Left lobe of liver (tissue), 2 donors: ENCODE results near the gene HEXD. TPM values are rescaled to one million over a fixed set of nuclear protein-coding genes. Genes with fewer than 3 reads are reported as not detected.
"Not testable (repeated sequence)": the region's sequence is repeated elsewhere in the genome, so short reads cannot be mapped to it uniquely, and the experiment has no call there.

Source experiments
- ATAC-seq: fragments of 200-7000 bp; cut with Tn5 transposase; one replicate; pipeline ENCODE4 v1.9.1; 2020; ENCODE audit warnings: mild to moderate bottlenecking, moderate library complexity
- DNase-seq: peaks from one replicate; pipeline ENCODE4 v3.0.0-alpha.2; 2020; ENCODE audit warnings: low spot score
- total RNA-seq: library from RNA; stranded (reverse); gene quantifications from one replicate; pipeline ENCODE4 v1.2.1, GENCODE V29; 2021
- donor health status: DM: no; HTN: no; CAD: no; lungs with moderate emphysema.
- donor health status: DM: no; HTN: yes; CAD: no.

Gene HEXD
- total RNA-seq, 1 donor from 2014 or later = 44.3 TPM

DNA sequence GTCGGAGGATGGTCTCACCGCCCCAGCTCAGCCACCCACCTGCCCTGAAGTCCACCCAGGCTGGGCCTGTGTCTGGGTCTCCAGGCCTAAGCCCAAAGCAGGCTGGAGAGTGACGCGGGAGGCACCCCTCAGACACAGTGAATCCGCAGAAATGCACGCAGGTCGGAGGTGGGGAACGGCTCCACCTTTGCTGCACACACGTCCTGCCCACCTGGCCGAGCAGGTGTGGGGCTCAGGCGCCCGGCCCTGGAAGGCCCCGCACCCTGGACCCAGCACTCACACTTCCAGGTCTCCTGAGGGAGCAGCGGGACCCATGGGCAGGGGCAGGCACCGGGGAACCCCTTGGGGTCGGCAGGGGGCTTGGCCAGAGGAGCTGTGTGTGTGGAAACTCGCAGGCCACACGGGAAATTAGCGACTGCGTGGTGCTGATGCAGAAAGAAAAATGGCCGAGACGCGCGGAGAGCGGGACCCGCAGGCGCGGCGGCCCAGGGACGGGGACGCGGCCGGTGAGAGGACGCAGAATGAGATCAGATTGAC lies 21.8 kb downstream of the HEXD start:
- no peak for ATAC-seq
- no peak for DNase-seq

DNA sequence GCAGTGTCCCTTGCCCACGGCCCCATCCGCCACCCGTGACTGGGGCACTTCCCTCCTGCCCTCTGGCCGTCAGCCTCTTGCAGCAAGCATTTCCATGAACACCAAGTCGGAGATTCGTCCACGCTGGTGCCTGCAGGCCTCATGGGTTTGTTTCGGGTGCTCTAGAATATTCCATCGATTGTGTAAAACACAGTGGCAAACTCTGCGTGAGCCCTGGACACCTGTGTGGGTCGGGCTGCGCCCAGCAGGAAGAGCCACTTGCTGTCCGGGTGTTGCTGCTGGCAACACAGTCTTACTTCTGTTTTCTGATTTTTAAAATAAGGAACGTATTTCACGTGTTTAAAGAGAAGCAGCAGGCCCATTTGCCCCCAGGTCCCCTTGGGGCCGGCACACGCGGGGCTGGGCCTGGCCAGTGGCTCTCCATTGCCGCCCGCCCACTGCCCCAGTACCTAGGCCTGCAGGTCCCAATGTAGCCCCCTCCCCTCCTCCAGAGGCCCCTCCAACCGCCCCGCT lies 22.4 kb downstream of the HEXD start:
- DNase-seq (no peak), ATAC-seq (no peak)

DNA sequence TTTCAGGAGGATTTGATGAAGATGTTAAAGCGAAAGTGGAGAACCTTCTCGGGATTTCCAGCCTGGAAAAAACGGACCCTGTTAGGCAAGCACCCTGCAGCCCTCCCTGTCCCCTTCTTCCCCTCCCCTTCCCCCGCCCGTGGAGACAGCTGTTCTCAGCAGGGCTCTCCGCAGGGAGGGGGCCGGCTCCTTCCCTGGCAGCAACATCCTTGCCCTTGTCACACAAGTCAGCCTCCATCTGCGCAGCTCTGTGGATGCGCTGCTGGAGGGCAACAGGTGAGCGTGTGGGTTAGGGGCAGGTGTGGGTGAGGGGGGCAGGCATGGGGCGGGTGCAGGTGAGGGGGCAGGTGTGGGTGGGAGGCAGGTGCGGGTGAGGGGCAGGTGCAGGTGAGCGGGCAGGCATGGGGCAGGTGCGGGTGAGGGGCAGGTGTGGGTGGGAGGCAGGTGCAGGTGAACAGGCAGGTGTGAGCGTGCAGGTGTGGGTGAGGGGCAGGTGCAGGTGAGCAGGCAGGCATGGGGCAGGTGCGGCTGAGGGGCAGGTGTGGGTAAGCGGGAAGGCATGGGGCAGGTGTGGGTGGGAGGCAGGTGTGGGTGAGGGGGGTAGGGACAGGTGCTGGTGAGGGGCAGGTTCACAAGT lies 23.0 kb downstream of the HEXD start:
- ATAC-seq (no peak), DNase-seq (no peak)

DNA sequence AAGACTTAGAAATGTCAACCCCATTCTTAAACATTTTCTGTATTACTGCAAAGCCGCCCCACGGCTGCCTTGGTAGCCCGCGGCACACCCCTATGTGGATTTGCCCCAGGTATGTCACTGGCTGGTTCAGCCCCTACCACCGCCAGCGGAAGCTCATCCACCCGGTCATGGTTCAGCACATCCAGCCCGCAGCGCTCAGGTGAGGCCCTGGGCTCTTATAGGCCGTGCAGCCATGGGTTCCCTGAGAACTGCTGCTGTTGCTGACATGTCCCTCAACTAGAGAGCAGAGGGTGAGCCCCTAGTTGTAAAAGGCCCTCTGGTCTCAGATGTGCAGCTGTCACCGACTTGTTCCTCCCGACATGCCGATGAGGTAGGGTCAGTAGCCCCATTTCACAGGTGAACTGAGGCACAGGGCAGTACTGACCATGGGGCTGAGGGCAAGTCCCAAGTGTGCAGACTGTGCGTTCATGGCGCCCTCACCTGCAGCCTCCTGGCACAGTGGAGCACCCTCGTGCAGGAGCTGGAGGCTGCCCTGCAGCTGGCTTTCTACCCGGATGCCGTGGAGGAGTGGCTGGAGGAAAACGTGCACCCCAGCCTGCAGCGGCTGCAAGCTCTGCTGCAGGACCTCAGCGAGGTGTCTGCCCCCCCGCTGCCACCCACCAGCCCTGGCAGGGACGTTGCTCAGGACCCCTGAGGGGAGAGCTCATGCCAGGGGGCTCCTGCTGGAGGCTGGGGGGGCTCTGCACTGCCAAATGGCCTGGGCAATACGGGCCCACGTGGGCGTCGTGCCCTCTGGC lies 23.7 kb downstream of the HEXD start:
- no peak for DNase-seq
- ATAC-seq = no peak

DNA sequence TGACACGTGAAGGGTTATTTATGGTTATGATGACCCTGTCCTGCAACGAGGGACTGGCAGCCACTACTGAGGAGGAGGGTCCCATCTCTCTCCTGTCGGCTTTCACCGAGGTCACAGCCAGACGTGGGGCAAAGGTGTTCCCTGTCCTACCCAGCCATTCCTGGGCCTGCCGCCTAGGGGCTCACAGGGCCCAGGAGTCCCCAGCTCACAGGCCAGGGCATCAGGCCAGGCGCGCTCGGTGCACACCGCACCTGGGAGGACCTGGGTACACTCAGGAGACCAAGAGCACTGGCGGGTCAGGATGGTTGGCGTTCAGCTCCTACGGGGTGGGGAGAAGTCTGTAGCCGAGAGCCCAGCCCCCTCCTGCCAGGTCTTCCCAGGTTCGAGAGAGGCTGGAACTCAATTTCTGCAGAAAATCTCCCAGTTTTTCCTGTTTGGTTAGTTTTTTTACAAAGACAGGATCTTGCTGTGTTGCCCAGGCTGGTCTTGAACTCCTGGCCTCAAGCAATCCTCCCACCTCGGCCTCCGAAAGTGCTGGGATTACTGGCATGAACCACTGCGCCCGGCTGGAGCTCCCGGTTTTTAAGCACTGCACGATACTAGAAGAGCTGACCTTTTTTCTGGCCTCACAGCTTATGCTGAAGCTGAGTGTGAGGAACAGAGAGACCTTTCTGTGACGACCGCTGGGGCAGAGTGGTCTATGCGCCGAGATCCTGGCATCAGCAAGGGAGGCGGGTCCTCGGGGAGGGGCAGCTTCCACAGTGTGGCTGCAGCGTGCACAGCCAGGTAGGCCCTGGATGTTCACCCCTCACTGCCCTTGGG lies 24.7 kb downstream of the HEXD start:
- DNase-seq = no peak
- no peak for ATAC-seq

DNA sequence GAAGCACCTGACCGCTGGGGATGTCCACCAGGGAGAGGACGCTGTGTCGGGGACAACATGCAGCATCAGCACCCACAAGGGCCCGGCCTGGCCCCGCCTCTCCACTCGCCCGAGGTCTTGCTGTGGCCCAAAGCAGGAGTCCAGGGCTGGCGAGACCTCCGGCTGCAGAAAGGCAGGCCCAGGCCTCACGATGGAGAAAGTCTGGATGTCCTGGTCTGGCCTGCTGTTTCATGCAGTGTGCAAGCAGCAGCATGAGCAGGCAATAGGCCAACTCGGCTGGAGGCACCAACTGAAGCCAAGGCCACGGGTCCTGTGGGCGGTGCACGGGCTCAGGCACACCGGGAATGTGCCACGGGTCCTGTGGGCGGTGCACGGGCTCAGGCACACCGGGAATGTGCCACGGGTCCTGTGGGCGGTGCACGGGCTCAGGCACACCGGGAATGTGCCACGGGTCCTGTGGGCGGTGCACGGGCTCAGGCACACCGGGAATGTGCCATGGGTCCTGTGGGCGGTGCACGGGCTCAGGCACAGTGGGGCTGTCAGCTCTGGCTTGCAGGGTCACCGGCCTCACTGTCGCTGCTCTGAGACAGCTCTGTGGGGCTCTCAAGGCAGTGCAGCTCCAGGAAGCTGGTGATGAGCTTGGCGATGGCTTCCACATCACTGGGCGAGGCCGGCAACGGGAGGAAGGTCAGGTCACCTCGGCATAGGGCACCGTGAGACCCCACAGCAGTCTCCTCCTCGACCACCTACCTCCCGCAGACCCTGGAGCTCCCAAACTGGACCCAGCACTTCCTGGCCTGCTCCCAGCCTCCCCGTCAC lies 25.5 kb downstream of the HEXD start:
- ATAC-seq (peak; percentile 62), DNase-seq (peak; percentile 95)

DNA sequence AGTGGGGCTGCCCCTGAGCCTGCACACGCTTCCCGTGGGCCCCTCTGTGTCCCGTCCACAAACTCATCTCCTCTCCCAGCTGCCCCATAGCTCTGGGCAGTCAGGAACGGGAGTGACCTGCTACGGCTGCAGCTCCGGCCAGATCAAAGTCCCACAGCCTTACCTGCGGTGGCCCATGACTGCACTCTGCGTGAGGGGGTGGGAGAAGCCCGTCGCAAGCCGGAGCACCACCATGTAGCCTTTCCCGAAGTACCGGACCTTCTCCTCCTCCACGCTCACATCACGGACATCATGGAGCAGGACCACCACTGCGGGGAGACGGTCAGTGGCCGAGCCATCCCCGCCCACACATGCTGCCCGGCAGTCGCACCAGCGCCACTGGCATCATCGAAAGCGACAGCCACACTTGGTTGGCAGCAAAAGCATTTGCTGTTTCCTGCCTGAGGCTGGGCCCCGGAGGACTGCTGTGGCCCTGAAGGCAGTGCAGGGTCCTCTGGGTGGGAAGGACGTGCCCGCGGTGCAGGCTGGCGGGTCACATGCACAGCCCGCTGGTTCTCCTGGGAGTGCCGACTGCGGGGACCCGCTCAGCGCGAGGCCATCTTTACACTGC lies 26.2 kb downstream of the HEXD start:
- peak; percentile 71 for ATAC-seq
- peak; percentile 69 for DNase-seq

DNA sequence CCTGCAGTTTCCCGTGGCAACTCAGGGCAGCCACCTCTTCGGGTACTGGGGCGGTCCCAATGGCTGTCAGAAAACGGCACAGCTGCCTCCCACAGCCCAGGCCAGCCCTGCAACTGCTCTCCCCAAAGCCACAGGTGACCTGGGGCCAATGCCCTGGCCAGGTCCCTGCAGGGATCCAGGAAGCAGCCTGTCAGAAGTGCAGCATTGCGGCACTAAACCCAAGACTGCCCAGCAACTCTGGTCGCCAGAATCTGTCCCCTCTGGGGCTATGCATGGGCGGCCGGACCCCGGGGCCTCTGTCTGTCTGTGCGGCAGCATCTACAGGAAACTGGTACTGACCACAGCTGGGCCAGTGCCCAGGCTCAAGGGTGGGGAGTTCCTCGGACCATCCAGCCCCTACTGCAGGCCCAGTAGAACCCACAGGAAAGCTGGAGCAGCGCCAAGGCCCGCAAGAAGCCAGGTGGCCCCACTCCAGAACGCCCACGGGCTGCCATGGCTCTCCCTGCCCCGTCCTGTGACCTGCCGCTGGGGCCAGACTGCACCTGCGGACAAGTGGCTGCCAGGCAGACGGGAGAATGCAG lies 26.9 kb downstream of the HEXD start:
- DNase-seq (peak; percentile 76), ATAC-seq (peak; percentile 66)

DNA sequence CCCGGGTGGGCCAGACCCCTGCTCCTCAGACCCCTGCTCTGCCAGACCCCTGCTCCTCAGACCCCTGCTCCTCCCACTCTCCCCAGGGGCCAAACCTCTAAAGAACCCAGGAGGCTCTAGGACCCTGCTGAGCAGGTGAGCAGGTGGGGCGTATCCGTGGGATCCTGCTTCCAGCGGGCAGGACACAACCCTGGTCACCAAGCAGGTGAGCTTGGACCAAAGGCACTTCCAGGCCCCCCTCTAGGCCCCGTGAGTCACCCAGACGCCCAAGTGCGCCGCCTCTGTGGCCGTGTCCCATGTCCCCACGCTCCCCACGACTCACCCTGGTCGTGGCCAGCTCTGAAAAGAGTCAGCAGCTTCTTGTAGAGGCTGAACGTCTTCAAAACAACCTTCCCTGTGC lies 27.4 kb downstream of the HEXD start:
- ATAC-seq = no peak
- no peak for DNase-seq

DNA sequence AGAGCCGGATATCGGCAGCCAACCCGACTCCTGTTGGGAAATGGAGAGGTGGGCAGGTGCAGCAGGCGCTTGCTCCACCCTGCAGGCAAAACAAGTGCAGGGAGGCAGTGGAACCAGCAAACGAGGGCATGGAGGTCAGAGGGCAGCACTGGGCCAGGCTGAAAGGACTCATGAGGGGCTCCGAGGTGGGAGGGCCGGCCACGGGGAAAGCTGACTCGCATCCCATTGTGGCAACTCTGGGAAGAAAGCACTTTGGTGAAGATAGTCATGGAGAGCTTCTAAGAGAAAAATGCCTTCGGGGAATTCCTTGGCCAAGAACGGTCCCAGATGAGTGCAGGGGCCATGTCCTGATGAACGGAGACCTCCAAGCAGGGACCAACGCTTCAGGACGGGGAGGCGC lies 28.0 kb downstream of the HEXD start:
- ATAC-seq (no peak), DNase-seq (no peak)

DNA sequence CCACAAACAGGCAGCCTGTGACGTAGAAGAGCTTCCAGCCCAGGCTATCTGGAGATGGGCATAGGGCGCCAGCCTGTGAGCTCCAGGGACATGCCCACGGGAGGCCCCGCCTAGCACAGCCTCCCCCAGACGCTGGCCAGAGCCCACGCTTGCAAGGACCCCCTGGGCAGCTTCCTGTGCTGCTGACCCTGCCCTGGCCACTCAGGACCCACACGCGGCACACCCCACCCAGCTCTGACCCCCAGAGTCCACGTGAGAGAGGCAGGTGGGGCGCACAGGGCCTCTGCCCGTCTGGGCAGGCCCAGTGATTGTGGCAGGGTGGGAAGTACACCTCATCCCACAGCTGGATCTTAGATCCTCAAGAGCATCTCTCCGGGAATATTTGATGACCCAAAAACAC lies 28.5 kb downstream of the HEXD start:
- ATAC-seq = no peak
- no peak for DNase-seq

DNA sequence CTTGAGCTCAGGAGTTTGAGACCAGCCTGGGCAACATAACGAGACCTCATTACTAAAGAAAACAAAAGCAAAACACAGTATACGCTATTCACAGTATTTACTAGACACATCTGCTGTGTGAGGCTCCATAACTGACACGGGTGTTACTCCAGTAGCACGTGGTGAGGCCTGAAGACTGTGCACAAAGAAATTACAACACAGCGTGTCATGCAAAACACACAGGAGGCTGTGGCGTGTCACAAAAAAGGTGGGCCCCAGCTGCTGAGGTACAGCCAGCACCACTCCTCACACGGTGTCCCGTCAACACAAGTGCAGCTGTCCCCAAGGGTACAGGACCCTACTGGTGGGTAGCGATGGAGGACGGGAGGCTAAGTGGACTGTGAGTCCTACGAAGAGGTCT lies 29.7 kb downstream of the HEXD start:
- no peak for ATAC-seq
- DNase-seq = no peak

DNA sequence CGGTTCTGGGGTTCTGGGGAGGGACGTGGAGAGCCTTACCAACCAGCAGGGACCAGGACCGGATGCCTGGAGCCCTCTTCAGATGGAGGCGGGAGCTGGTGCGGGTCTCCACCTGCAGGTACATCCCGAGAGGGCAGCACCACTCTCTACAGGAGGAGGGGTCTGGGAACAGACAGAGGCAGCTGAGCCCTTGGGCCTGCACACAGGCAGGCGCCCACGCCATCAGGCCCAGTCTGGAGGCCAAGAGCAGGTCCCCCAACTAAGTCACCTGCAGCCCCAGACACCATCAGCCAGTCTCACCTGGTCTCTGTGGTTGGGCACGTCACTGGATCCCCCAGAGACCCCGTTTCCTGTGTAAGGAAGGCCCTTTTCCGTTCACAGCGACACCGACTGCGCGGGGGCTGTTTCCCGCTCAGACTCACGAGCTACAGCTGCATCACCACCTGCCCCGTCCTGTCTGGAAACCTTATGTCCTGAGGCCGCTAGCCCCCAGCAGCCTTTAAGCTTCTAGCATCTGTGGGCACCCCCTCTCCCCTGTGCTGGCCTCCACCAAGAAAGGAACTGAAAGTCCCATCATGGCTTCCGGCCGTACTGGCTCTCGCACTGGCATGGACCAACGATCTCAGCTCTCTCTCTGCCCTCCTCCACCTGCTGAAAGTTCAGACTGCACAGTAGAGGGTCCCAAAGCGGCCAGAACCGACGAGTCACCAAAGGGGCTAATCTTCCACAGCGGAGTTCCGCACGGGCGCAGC lies 31.2 kb downstream of the HEXD start:
- ATAC-seq (no peak), DNase-seq (no peak)

DNA sequence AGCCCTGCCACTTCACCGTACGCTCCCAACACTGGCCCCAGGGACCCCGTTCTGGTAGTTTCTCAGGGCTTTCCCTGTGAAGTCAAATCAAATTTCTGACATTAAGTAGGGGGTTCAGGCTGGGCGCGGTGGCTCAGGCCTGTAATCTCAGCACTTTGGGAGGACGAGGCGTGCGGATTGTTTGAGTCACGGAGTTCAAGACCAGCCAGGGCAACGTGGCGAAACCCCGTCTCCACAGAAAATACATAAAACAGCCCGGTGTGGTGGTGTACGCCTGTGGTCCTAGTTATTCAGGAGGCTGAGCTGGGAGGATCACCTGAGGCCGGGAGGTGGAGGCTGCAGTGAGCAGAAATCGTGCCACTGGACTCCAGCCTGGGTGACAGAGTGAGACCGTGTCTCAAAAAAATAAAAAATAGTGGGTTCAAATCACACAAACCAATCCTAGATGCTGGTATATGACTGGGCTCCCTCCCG lies 31.8 kb downstream of the HEXD start:
- DNase-seq (no peak), ATAC-seq (no peak)

DNA sequence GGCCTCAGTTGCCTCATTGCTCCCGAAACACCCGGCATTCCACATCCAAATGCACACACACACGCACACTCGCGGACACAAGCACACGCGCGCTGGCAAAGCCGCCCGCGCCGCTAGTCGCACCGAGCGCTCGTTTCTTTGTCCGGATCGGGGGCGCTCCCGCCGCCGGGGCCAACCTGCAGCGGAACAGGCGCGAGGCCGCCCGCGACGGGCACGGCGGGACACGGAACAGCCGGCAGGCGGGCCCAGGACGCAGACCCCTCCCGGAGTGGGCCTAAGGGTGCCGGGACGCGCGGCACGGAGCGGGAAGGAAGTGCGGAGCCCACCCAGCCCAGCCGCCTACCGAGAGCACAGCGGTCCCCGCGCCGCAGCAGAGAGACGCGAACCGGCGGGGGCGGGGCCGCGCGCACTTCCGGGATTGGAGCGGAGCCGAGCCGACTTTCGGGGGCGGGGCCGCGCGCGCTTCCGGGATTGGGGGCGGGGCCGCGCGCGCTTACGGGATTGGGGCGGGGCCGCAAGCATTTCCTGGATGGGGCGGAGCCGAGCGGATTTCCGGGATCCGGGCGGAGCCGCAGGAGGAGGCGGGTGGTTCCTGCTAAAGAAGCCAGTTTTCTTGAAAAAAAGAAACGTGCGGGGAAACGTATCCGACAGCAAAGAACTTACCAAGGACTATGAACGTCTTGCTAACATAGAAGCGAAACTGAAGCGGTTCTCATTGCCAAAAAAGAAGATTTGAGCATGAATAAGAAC lies 32.4 kb downstream of the HEXD start, which contains the start of gene CYBC1:
TSS of gene CYBC1 (minus strand) at position 396 of the 750 bp plus-strand sequence. CDS start 1,498 bp downstream, outside the sequence.
- ATAC-seq (peak; percentile 96), DNase-seq (peak; percentile 92)

DNA sequence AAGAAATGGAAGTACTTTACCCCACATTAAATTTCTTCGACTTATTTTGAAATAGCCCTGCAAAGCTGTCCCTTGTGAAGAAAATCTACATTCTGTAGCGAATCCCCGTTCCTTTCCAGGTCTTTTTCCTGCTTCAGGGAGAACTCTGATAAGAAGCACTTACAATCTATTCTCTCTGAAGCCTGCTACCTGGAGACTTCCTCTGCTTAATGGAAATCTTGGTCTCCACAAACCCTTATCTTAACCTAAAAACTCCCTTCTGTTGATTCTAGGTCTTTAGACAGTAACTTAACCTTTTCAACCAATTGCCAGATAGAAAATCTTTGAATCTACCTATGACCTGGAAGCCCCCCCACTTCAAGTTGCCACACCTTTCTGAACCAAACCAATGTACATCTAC lies 34.0 kb downstream of the HEXD start:
- ATAC-seq (no peak), DNase-seq (no peak)

DNA sequence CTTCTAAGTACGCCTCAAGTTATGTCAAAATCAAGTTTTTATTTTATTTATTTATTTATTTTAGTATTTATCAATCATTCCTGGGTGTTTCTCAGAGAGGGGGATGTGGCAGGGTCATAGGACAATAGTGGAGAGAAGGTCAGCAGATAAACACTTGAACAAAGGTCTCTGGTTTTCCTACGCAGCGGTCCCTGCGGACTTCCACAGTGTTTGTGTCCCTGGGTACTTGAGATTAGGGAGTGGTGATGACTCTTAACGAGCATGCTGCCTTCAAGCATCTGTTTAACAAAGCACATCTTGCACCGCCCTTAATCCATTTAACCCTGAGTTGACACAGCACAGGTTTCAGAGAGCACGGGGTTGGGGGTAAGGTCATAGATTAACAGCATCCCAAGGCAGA lies 35.0 kb downstream of the HEXD start:
- DNase-seq, ATAC-seq: not testable (repeated sequence)

DNA sequence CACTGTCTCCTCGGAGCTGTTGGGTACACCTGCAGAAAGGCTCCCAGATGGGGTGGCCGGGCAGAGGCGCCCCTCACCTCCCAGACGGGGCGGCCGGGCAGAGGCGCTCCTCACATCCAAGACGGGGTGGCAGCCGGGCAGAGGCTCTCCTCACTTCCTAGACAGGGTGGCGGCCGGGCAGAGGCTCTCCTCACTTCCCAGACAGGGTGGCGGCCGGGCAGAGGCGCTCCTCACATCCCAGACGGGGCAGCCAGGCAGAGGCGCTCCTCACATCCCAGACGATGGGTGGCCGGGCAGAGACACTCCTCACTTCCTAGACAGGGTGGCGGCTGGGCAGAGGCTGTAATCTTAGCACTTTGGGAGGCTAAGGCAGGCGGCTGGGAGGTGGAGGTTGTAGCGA lies 35.6 kb downstream of the HEXD start:
- ATAC-seq, DNase-seq: not testable (repeated sequence)
